ENCODE results near the gene RNF130. TPM values are rescaled to one million over a fixed set of nuclear protein-coding genes. Genes with fewer than 3 reads are reported as not detected.
"Not testable (repeated sequence)": the region's sequence is repeated elsewhere in the genome, so short reads cannot be mapped to it uniquely, and the experiment has no call there.

RNF130 gene
- total RNA-seq, 1 donor from 2014 or later, result 29.8 TPM

- H3K4me1 Mint-ChIP-seq (ENCODE audit: low read depth, unreplicated experiment), result no peaks in the 10 kb centered on the region
- H3K9me3 ChIP-seq (ENCODE audit: insufficient read depth, low read depth, low read length), result peaks cover 3% of the 10 kb centered on the region
- H3K36me3 Mint-ChIP-seq (ENCODE audit: low read depth, unreplicated experiment), result peaks cover 18% of the 10 kb centered on the region
- H3K9me3 Mint-ChIP-seq (ENCODE audit: unreplicated experiment), result peaks cover 8% of the 10 kb centered on the region
- H3K36me3 ChIP-seq (ENCODE audit: insufficient read depth, low read length), result no peaks in the 10 kb centered on the region
- H2AFZ ChIP-seq (ENCODE audit: low read depth, low read length), result no peak overlapping the region
- H3K27ac Mint-ChIP-seq (ENCODE audit: unreplicated experiment), result no peak overlapping the region
- FAIRE-seq, result no peak
- H3K9ac ChIP-seq (ENCODE audit: low read length), result no peak overlapping the region
- H3K4me3 ChIP-seq (ENCODE audit: insufficient read depth, low read depth, low read length), result no peak overlapping the region
- H3K27ac ChIP-seq (ENCODE audit: low read depth, low read length), result no peak overlapping the region
- H3K4me2 ChIP-seq (ENCODE audit: low read length), result no peak overlapping the region
- no peaks in the 10 kb centered on the region for H4K20me1 ChIP-seq (ENCODE audit: insufficient read depth, low read length)
- H3K4me1 ChIP-seq (ENCODE audit: insufficient read depth, low read length), result no peaks in the 10 kb centered on the region
- H3K79me2 ChIP-seq (ENCODE audit: insufficient read depth, low read length), result no peaks in the 10 kb centered on the region
- H3K27me3 ChIP-seq (ENCODE audit: insufficient read depth, low read length), result no peaks in the 10 kb centered on the region
- no peak overlapping the region for H3K4me3 Mint-ChIP-seq (ENCODE audit: unreplicated experiment)
- DNase-seq (ENCODE audit: low read depth), result no peak
- H3K27me3 Mint-ChIP-seq (ENCODE audit: low read depth, unreplicated experiment), result no peaks in the 10 kb centered on the region
- TF ChIP-seq EZH2 (IDR thresholded peaks at IDR 0.05; ENCODE audit: insufficient read depth, low read length) (no peak), CTCF (IDR thresholded peaks at IDR 0.05; ENCODE audit: insufficient read depth, low read depth, low read length) (no peak)
These were observed 80.5 kb downstream of the RNF130 start for GRCh38 chr5:179991106-179991505.

GRCh38 chr5:179990525-179990924, 81.0 kb downstream of the RNF130 start:
- not testable (repeated sequence) for H3K9me3 ChIP-seq (ENCODE audit: insufficient read depth, low read depth, low read length); H3K36me3 ChIP-seq (ENCODE audit: insufficient read depth, low read length); H3K4me1 Mint-ChIP-seq (ENCODE audit: low read depth, unreplicated experiment); H3K4me1 ChIP-seq (ENCODE audit: insufficient read depth, low read length); H3K9me3 Mint-ChIP-seq (ENCODE audit: unreplicated experiment); H3K79me2 ChIP-seq (ENCODE audit: insufficient read depth, low read length); FAIRE-seq; H3K27ac Mint-ChIP-seq (ENCODE audit: unreplicated experiment); H3K4me2 ChIP-seq (ENCODE audit: low read length); DNase-seq (ENCODE audit: low read depth); H3K4me3 Mint-ChIP-seq (ENCODE audit: unreplicated experiment); H3K27me3 ChIP-seq (ENCODE audit: insufficient read depth, low read length); H3K27ac ChIP-seq (ENCODE audit: low read depth, low read length); H2AFZ ChIP-seq (ENCODE audit: low read depth, low read length); H4K20me1 ChIP-seq (ENCODE audit: insufficient read depth, low read length); H3K27me3 Mint-ChIP-seq (ENCODE audit: low read depth, unreplicated experiment); H3K9ac ChIP-seq (ENCODE audit: low read length); H3K4me3 ChIP-seq (ENCODE audit: insufficient read depth, low read depth, low read length)
- peaks cover 18% of the 10 kb centered on the region for H3K36me3 Mint-ChIP-seq (ENCODE audit: low read depth, unreplicated experiment)

GRCh38 chr5:179986328-179986727, 85.2 kb downstream of the RNF130 start:
- no peaks in the 10 kb centered on the region for H3K9me3 ChIP-seq (ENCODE audit: insufficient read depth, low read depth, low read length)
- Mint-ChIP-seq H3K4me1 (ENCODE audit: low read depth, unreplicated experiment) (no peaks in the 10 kb centered on the region), H3K27me3 (ENCODE audit: low read depth, unreplicated experiment) (no peaks in the 10 kb centered on the region), H3K27ac (ENCODE audit: unreplicated experiment) (no peak overlapping the region), H3K4me3 (ENCODE audit: unreplicated experiment) (no peak overlapping the region), H3K9me3 (ENCODE audit: unreplicated experiment) (peaks cover 2% of the 10 kb centered on the region), H3K36me3 (ENCODE audit: low read depth, unreplicated experiment) (peaks cover 9% of the 10 kb centered on the region)
- H3K4me1 ChIP-seq (ENCODE audit: insufficient read depth, low read length), result no peaks in the 10 kb centered on the region
- H3K4me3 ChIP-seq (ENCODE audit: insufficient read depth, low read depth, low read length), result no peak overlapping the region
- no peaks in the 10 kb centered on the region for H4K20me1 ChIP-seq (ENCODE audit: insufficient read depth, low read length)
- H3K79me2 ChIP-seq (ENCODE audit: insufficient read depth, low read length), result no peaks in the 10 kb centered on the region
- H2AFZ ChIP-seq (ENCODE audit: low read depth, low read length), result no peak overlapping the region
- DNase-seq (ENCODE audit: low read depth) (no peak), FAIRE-seq (no peak)
- H3K27me3 ChIP-seq (ENCODE audit: insufficient read depth, low read length), result no peaks in the 10 kb centered on the region
- no peak overlapping the region for H3K27ac ChIP-seq (ENCODE audit: low read depth, low read length)
- no peak overlapping the region for H3K4me2 ChIP-seq (ENCODE audit: low read length)
- TF ChIP-seq EZH2 (IDR thresholded peaks at IDR 0.05; ENCODE audit: insufficient read depth, low read length) (no peak), CTCF (IDR thresholded peaks at IDR 0.05; ENCODE audit: insufficient read depth, low read depth, low read length) (no peak)
- no peaks in the 10 kb centered on the region for H3K36me3 ChIP-seq (ENCODE audit: insufficient read depth, low read length)
- no peak overlapping the region for H3K9ac ChIP-seq (ENCODE audit: low read length)

Data from astrocyte (in vitro differentiated cells and primary cell).